ENCODE data around the gene USP6. TPM values are rescaled to one million over a fixed set of nuclear protein-coding genes. Genes with fewer than 3 reads are reported as not detected.
"Not testable (repeated sequence)": the region's sequence is repeated elsewhere in the genome, so short reads cannot be mapped to it uniquely, and the experiment has no call there.

Gene USP6
- total and polyA plus RNA-seq, 2 of the 13 experiments (the other 11 are each of a cell fraction or from before 2014, with no cell fraction given): 0.04 TPM; not detected in 1

DNA sequence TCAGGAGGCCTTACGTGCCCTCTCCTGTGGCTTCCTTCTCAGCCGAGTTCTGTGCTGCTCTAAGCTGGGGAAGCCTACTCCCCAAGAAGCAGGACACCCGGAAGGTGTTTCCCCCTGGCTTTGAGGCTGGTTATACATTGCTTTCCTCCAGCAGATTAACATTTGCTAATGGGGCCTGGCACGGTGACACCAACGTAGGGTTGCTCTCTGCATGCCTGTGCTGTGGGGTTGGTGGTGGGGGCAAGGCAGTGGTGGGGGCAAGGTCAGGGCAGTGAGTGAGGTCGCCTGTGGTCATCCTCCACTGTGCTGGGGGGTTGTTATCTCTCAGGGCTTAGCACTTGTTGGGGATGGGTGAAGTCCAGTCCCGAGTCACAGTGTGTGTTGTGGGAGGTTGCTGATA is 4.2 kb downstream of the USP6 start (continued):
- TF ChIP-seq SNAPC4 (CRISPR knock-in tag; IDR thresholded peaks at IDR 0.05): no peak

DNA sequence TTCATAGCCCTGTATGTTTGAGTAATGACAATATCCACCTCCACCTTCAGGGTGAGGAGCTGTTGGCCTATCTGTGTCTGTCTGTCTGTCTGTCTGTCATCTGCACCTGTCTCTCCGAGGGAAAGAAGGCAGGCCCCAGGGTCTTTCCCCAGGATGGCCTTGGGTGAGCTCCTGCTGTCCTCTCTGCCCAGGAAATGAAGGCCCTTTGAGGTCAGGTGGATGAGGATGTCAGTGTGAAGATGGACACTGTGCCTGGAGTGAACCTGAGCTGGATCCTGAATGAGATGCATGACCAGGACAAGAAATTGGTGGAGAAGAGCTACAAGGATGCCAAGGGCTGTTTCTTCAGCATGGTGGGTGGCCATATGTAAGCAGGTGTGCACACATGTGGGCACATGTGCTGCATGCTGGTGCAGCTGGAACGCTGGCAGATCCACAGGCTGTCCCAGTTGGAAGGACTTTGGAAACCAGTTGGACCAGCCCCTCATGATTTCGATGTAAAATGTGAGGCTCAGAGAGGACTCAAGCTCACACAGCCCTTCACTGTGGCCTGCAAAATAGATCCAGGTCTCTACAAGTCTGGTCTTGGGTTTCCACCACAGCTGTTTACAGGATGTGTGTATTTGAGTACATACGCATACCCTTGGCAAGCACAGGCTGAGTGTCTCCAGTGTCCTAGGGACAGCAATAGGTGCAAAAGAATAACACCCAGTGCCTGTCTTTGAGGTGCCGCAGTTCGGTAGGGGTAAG is 4.8 kb downstream of the USP6 start:
- H3K4me3 ChIP-seq (replicated peaks in 1 of 3; ENCODE audit: insufficient read depth in 1 of 3, low read depth in 2 of 3, low read length in 3 of 3); in situ Hi-C loops (cut with HindIII; ENCODE audit: extremely low pct_ligation_motif_present, low pct_unique_long_range_greater_than_20kb); H3K9me3 ChIP-seq (ENCODE audit: low read length); DNase-seq (ENCODE audit: low spot score); ATAC-seq; H3K79me2 ChIP-seq (ENCODE audit: insufficient read depth, low read length); H2AFZ ChIP-seq (ENCODE audit: low read length); H3K27ac ChIP-seq (ENCODE audit: extremely low read length, insufficient read depth, low read length); intact Hi-C loops (cut with micrococcal nuclease; ENCODE audit: unreplicated experiment); H3K27me3 ChIP-seq (ENCODE audit: control insufficient read depth in 1 of 2, insufficient read depth in 2 of 2, low read length in 2 of 2); H3K9ac ChIP-seq (ENCODE audit: insufficient read depth, low read depth, low read length); H4K20me1 ChIP-seq (ENCODE audit: insufficient read depth, low read length); H3K36me3 ChIP-seq (replicated peaks in 1 of 2; ENCODE audit: control insufficient read depth in 1 of 2, insufficient read depth in 2 of 2, low read length in 2 of 2); H3K4me2 ChIP-seq (ENCODE audit: low read depth, low read length); FAIRE-seq; BruUV-seq (replicated peaks); CTCF ChIA-PET (ENCODE audit: low intra/inter-chr PET ratio, low total read pairs); POLR2A ChIA-PET: not testable (repeated sequence)
- WGBS (ENCODE audit: low lambda C conversion rate): 56% methylated on average over 3 of the region's 6 CpGs
- TF ChIP-seq MNT (IDR thresholded peaks at IDR 0.05): peak; percentile 68; the same call in 1 of the 2 replicates
- H3K4me1 ChIP-seq (ENCODE audit: insufficient read depth, low read length): peaks cover 28% of the 10 kb centered on the region

Measured in HepG2 (cell line).